ENCODE measurements around the gene IER3.

DNA sequence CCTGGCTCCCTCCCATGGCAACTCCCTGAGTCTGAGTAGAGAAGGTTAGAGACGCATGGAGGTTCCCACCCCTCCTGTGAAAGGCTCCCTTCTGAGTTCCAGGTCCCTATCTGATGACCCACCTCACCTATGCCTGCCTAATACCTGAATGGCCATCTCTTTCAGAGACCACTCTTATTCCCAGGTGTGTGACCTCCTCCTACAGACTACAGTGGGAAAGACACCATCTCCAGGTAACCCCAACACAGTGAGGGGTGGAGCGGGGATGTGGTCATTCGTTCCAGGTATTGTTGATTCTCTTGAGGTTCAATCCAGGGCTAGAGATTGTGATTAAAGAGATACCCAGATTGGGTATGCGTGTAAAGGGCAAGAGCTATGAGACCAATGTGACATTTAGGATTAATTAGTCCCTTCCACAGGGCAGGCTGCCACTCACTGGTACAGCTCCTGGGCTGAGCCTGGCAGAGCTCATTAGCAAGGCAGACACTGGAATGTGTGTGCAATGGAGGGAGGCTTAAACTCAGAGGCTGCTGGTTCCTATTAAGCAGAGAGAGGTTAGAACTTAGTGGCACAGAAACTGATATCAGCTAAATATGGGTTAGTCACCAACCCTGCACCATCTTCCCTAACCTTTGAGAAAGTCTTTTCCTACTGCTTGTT, 46.5 kb upstream of the IER3 start:
- TF ChIP-seq, protein P1, sequence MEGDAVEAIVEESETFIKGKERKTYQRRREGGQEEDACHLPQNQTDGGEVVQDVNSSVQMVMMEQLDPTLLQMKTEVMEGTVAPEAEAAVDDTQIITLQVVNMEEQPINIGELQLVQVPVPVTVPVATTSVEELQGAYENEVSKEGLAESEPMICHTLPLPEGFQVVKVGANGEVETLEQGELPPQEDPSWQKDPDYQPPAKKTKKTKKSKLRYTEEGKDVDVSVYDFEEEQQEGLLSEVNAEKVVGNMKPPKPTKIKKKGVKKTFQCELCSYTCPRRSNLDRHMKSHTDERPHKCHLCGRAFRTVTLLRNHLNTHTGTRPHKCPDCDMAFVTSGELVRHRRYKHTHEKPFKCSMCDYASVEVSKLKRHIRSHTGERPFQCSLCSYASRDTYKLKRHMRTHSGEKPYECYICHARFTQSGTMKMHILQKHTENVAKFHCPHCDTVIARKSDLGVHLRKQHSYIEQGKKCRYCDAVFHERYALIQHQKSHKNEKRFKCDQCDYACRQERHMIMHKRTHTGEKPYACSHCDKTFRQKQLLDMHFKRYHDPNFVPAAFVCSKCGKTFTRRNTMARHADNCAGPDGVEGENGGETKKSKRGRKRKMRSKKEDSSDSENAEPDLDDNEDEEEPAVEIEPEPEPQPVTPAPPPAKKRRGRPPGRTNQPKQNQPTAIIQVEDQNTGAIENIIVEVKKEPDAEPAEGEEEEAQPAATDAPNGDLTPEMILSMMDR (IDR thresholded peaks at IDR 0.05): no peak
- no peak for TF ChIP-seq POLR2A (IDR thresholded peaks at IDR 0.05)
